Measurements from ENCODE around the gene TMEM117. TPM values are rescaled to one million over a fixed set of nuclear protein-coding genes. Genes with fewer than 3 reads are reported as not detected.

The TMEM117 gene
- total and polyA plus RNA-seq, 10 of the 15 experiments (the other 5 are each of a cell fraction or from before 2014, with no cell fraction given), result 3.1 to 8.2 (median 6.1) TPM

- Histone ChIP-seq H3K27me3 (replicated peaks in 1 of 2; ENCODE audit: control insufficient read depth in 2 of 2, insufficient read depth in 2 of 2, low read length in 1 of 2) (no peaks in the 10 kb centered on the region), H3K36me3 (ENCODE audit: control insufficient read depth in 2 of 2, insufficient read depth in 2 of 2, low read length in 1 of 2) (no peaks in the 10 kb centered on the region), H3K9me3 (replicated peaks; ENCODE audit: control insufficient read depth, insufficient read depth, low read length) (no peaks in the 10 kb centered on the region), H3K9ac (ENCODE audit: control insufficient read depth, insufficient read depth, low read length) (no peak overlapping the region), H3K4me3 (no peak overlapping the region), H2AFZ (ENCODE audit: control insufficient read depth, low read depth, low read length) (no peak overlapping the region), H3K4me2 (ENCODE audit: control insufficient read depth, insufficient read depth) (no peak overlapping the region), H3K27ac (ENCODE audit: control insufficient read depth, insufficient read depth) (no peak overlapping the region), H3K4me1 (ENCODE audit: control insufficient read depth, insufficient read depth, low read length) (no peaks in the 10 kb centered on the region; the same call in 1 of the 2 replicates), H4K20me1 (ENCODE audit: control insufficient read depth, insufficient read depth) (no peaks in the 10 kb centered on the region), H3K79me2 (ENCODE audit: control insufficient read depth, insufficient read depth, low read length) (no peaks in the 10 kb centered on the region)
- ChIA-PET SMC1A (ENCODE audit: uncharacterized antibody, unreplicated experiment) (no interaction called here), RAD21 (ENCODE audit: unreplicated experiment) (no interaction called here), POLR2A (no interaction called here), CTCF (no interaction called here)
- 81% methylated on average over 6 of the region's 6 CpGs for WGBS (ENCODE audit: insufficient coverage, insufficient replicate concordance, low lambda C conversion rate, missing lambda C conversion rate)
- no peak for FAIRE-seq
- in situ Hi-C loops (cut with MboI), result no loop called here
- BruUV-seq (replicated peaks), result no TSS peak
- intact Hi-C loops (cut with micrococcal nuclease; ENCODE audit: unreplicated experiment), result no loop called here
- TF ChIP-seq IKZF2 (IDR thresholded peaks at IDR 0.05), result no peak
- TF ChIP-seq CHD2 (IDR thresholded peaks at IDR 0.05; ENCODE audit: borderline replicate concordance, low read depth, low read length), result no peak
- no peak for TF ChIP-seq CHD4 (IDR thresholded peaks at IDR 0.05)
- TF ChIP-seq FOS (IDR thresholded peaks at IDR 0.05; ENCODE audit: borderline replicate concordance, extremely low read depth, insufficient read length), result no peak
- TF ChIP-seq BACH1 (IDR thresholded peaks at IDR 0.05; ENCODE audit: borderline replicate concordance), result no peak
- TF ChIP-seq LARP7 (IDR thresholded peaks at IDR 0.05), result no peak
- TF ChIP-seq ZBTB11 (CRISPR knock-in tag; IDR thresholded peaks at IDR 0.05), result no peak
- no peak for TF ChIP-seq HCFC1 (IDR thresholded peaks at IDR 0.05; ENCODE audit: low read length)
- TF ChIP-seq EED (IDR thresholded peaks at IDR 0.05; ENCODE audit: low read depth), result no peak
- no peak for TF ChIP-seq EGR1 (IDR thresholded peaks at IDR 0.05; ENCODE audit: borderline replicate concordance in 1 of 2, low read depth in 2 of 2, low read length in 2 of 2)
- TF ChIP-seq GATAD2B (conservative IDR thresholded peaks at IDR 0.05; ENCODE audit: low read depth), result no peak
- TF ChIP-seq EZH2 (IDR thresholded peaks at IDR 0.05; ENCODE audit: borderline replicate concordance, control insufficient read depth, low read depth, low read length), result no peak
- no peak for TF ChIP-seq SKIL (IDR thresholded peaks at IDR 0.05; ENCODE audit: low read depth, poor library complexity, severe bottlenecking)
- TF ChIP-seq SREBF2 (IDR thresholded peaks at IDR 0.05; ENCODE audit: low read length), result no peak
- TF ChIP-seq ASH2L (IDR thresholded peaks at IDR 0.05; ENCODE audit: borderline replicate concordance, low read depth), result no peak
- no peak for TF ChIP-seq TAF1 (IDR thresholded peaks at IDR 0.05; ENCODE audit: borderline replicate concordance, low read depth, low read length)
- no peak for ATAC-seq
- DNase-seq (ENCODE audit: low read depth, low spot score), result no peak
Observed at GRCh38 chr12:43858991-43859390, 23.1 kb downstream of the TMEM117 start.
